K562 (cell line): ENCODE data around the gene PLEKHM3. TPM values are rescaled to one million over a fixed set of nuclear protein-coding genes. Genes with fewer than 3 reads are reported as not detected.

Experiments used
- ATAC-seq: fragments of 200-7000 bp; cut with Tn5 transposase; 3 replicates; pipeline ENCODE4 v1.9.1; 2020; ENCODE audit warnings: moderate library complexity
- BruUV-seq: library from RNA; stranded (reverse); fragments of 400-500 nt; replicated peaks from 2 replicates; lab custom pipeline; 2021; lab: Mats Ljungman, UMichigan
- CTCF ChIA-PET: fragments of 300-600 bp; formaldehyde crosslinking; extraction: SDS; loops from one replicate; lab custom pipeline; 2021; ENCODE audit warnings: low intra/inter-chr PET ratio; lab: Yijun Ruan, JAX
- POLR2A ChIA-PET: fragments of 300-600, 350-650 bp; sonication (Branson Sonifier 250); formaldehyde crosslinking; extraction: SDS; loops from one replicate; lab custom pipeline; 2021; ENCODE audit warnings: antibody characterized with exemption, inconsistent platforms; lab: Yijun Ruan, JAX
- DNase-seq, 4 experiments: peaks; one replicate each; pipeline versions ENCODE4 v3.0.0 to v3.0.0-alpha.2; 2011 to 2018; ENCODE audit warnings: low spot score in 3 of 4, mixed read lengths in 3 of 4; ENCODE audit errors: extremely low read depth in 1 of 4
- FAIRE-seq: peaks from 2 replicates; lab custom pipeline; 2011; peaks lifted over from hg19 to GRCh38; lab: Jason Lieb, UNC
- H2AFZ ChIP-seq: 2 replicates; pipeline ENCODE4 v1.6.0; 2011; ENCODE audit warnings: low read depth, low read length, control low read depth, inconsistent platforms
- H3K27ac ChIP-seq: fragments of 200-600 bp; 3 replicates; pipeline ENCODE4 v1.8.0; 2011; ENCODE audit warnings: low read depth, mild to moderate bottlenecking, control low read depth, inconsistent platforms, low read length, moderate library complexity, mixed read lengths; ENCODE audit errors: extremely low read depth
- H3K27me3 ChIP-seq, 2 experiments: fragments of 300-600 bp in 1 of 2; 2 replicates in 1 of 2; 3 replicates in 1 of 2; pipeline versions ENCODE4 v1.6.0 to v1.8.0; 2011; ENCODE audit warnings: inconsistent platforms in 2 of 2, low read length in 2 of 2, mild to moderate bottlenecking in 1 of 2, mixed read lengths in 1 of 2, moderate library complexity in 1 of 2; ENCODE audit not compliant: control insufficient read depth in 2 of 2, insufficient read depth in 2 of 2
- H3K36me3 ChIP-seq: fragments of 300-600 bp; 3 replicates; pipeline ENCODE4 v1.8.0; 2011; ENCODE audit warnings: mild to moderate bottlenecking, low read length, inconsistent platforms; ENCODE audit not compliant: control insufficient read depth, insufficient read depth
- H3K4me1 ChIP-seq, 2 experiments: fragments of 200-600 bp in 1 of 2; replicated peaks in 1 of 2; 2 replicates in 1 of 2; 3 replicates in 1 of 2; pipeline versions ENCODE4 v1.5.1 to v1.8.0; 2011; ENCODE audit warnings: inconsistent platforms in 2 of 2, low read length in 2 of 2, mild to moderate bottlenecking in 1 of 2, mixed read lengths in 1 of 2, moderate library complexity in 1 of 2; ENCODE audit not compliant: control insufficient read depth in 2 of 2, insufficient read depth in 2 of 2
- H3K4me2 ChIP-seq: 2 replicates; pipeline ENCODE4 v1.6.1; 2011; ENCODE audit warnings: low read length, control low read depth, inconsistent platforms, mixed read lengths; ENCODE audit not compliant: insufficient read depth
- H3K4me3 ChIP-seq: fragments of 200-600 bp; sonication (generic), shearing (Covaris generic); 2 replicates; pipeline ENCODE4 v1.5.1; 2016; ENCODE audit warnings: control low read depth, inconsistent platforms
- H3K79me2 ChIP-seq: fragments of 200-600 bp; 3 replicates; pipeline ENCODE4 v1.8.0; 2011; ENCODE audit warnings: low read length, inconsistent platforms; ENCODE audit not compliant: control insufficient read depth, insufficient read depth
- H3K9ac ChIP-seq, 2 experiments: 2 replicates each; pipeline versions ENCODE4 v1.6.0 to v1.6.1; 2011; ENCODE audit warnings: low read depth in 2 of 2, low read length in 2 of 2, control low read depth in 1 of 2, inconsistent platforms in 1 of 2, mild to moderate bottlenecking in 1 of 2, mixed read lengths in 1 of 2; ENCODE audit not compliant: insufficient read depth in 1 of 2
- H3K9me1 ChIP-seq: one replicate; pipeline ENCODE4 v1.6.0; 2011; ENCODE audit warnings: inconsistent platforms, mild to moderate bottlenecking, low read length, moderate library complexity; ENCODE audit not compliant: control insufficient read depth, insufficient read depth
- H3K9me3 ChIP-seq: replicated peaks from 2 replicates; pipeline ENCODE4 v1.5.1; 2011; ENCODE audit warnings: low read depth, low read length, inconsistent platforms; ENCODE audit not compliant: control insufficient read depth, insufficient read depth
- H4K20me1 ChIP-seq: replicated peaks from 2 replicates; pipeline ENCODE4 v1.6.1; 2011; ENCODE audit warnings: low read length, inconsistent platforms, mixed read lengths; ENCODE audit not compliant: control insufficient read depth, insufficient read depth
- CBFA2T2 ChIP-seq: fragments of 450-650 bp; conservative IDR thresholded peaks from 2 replicates; pipeline ENCODE4 v1.6.1; 2017; ENCODE audit warnings: mild to moderate bottlenecking
- CTCFL ChIP-seq: IDR thresholded peaks from 2 replicates; pipeline ENCODE4 v1.6.1; 2011; ENCODE audit warnings: borderline replicate concordance, low read depth, mild to moderate bottlenecking, moderate library complexity, low read length; ENCODE audit not compliant: insufficient read depth, poor library complexity, severe bottlenecking
- ETV1 ChIP-seq: fragments of 450-650 bp; conservative IDR thresholded peaks from 2 replicates; pipeline ENCODE4 v1.6.1; 2016; ENCODE audit warnings: missing genetic modification characterization, control low read depth, low read depth, missing compliant biosample characterization
- FOXJ2 ChIP-seq: fragments of 200-800 bp; sonication (Bioruptor generic); IDR thresholded peaks from 2 replicates; pipeline ENCODE4 v1.6.1; 2016; ENCODE audit warnings: missing genetic modification characterization, missing compliant biosample characterization
- HNRNPUL1 ChIP-seq: fragments of 200-400 bp; formaldehyde crosslinking; IDR thresholded peaks from 2 replicates; pipeline ENCODE4 v1.6.1; 2017; ENCODE audit warnings: low read length
- MTA3 ChIP-seq: fragments of 450-650 bp; formaldehyde crosslinking; IDR thresholded peaks from 2 replicates; pipeline ENCODE4 v1.6.1; 2017; ENCODE audit warnings: mild to moderate bottlenecking, borderline replicate concordance
- MTF1 ChIP-seq: fragments of 250-450 bp; sonication (Bioruptor Pico); IDR thresholded peaks from 2 replicates; pipeline ENCODE4 v1.9.0; 2021; ENCODE audit warnings: moderate library complexity, mild to moderate bottlenecking, inconsistent platforms, borderline replicate concordance
- NCOR1 ChIP-seq: fragments of 450-650 bp; IDR thresholded peaks from 2 replicates; pipeline ENCODE4 v1.6.1; 2016; ENCODE audit warnings: mild to moderate bottlenecking, moderate library complexity
- NEUROD1 ChIP-seq: fragments of 150-350 bp; IDR thresholded peaks from 2 replicates; pipeline ENCODE4 v1.6.1; 2014; ENCODE audit warnings: borderline replicate concordance, low read length, low read depth; ENCODE audit not compliant: partially characterized antibody
- SMARCA5 ChIP-seq: fragments of 450-650 bp; IDR thresholded peaks from 2 replicates; pipeline ENCODE4 v1.6.1; 2016
- TAF9B ChIP-seq: fragments of 450-650 bp; IDR thresholded peaks from 2 replicates; pipeline ENCODE4 v1.6.1; 2018; ENCODE audit warnings: mild to moderate bottlenecking; ENCODE audit not compliant: partially characterized antibody
- ZNF778 ChIP-seq: fragments of 450-650 bp; formaldehyde crosslinking; IDR thresholded peaks from 2 replicates; pipeline ENCODE4 v1.4.0; 2020; ENCODE audit warnings: mild to moderate bottlenecking, moderate library complexity
- WGBS: fragments of 100-300 bp; shearing (Covaris generic); methylation state at CpG from one replicate; pipeline ENCODE4 v1.1.6; 2016; ENCODE audit warnings: low coverage, mixed read lengths; ENCODE audit not compliant: insufficient coverage; ENCODE audit errors: missing lambda C conversion rate; 5-methylcytosine and 5-hydroxymethylcytosine counted together
- in situ Hi-C: fragments of 300-500 bp; cut with MboI; formaldehyde crosslinking; loops from 4 replicates; pipeline ENCODE4 v1.15.0; 2018; ENCODE audit warnings: inconsistent platforms, mixed read lengths
- intact Hi-C: fragments of 100-400 bp; cut with micrococcal nuclease; formaldehyde crosslinking; loops from 2 replicates; pipeline ENCODE4 v1.14.2; 2022
- polyA plus RNA-seq, 8 experiments: library from polyadenylated mRNA; depleted of rRNA in 4 of 8; stranded (reverse) in 5 of 8; unstranded in 3 of 8; fragments of >200 nt; fragmentation: Nextera tagmentation in 2 of 8; fragmentation: Illumina TruSeq in 1 of 8; extraction: Ambion mirVana in 2 of 8; extraction: Trizol in 1 of 8; gene quantifications; 2 replicates each; pipeline versions ENCODE4 v1.2.1 to v1.2.3, GENCODE V29; 2011 to 2014; ENCODE audit warnings: inconsistent platforms in 1 of 8, missing spikeins in 1 of 8
- total RNA-seq, 7 experiments: library from RNA; depleted of rRNA in 6 of 7; stranded (reverse); fragments of >200 nt in 6 of 7; fragmentation: Illumina TruSeq in 2 of 7; extraction: Trizol in 2 of 7; gene quantifications; 2 replicates each; pipeline versions ENCODE4 v1.2.1 to v1.2.3, GENCODE V29; 2011 to 2021; ENCODE audit warnings: low replicate concordance in 1 of 7
- TF ChIP-seq, protein P1 (sequence below): fragments of 250-450 bp; sonication (Bioruptor Pico); IDR thresholded peaks from 2 replicates; pipeline ENCODE4 v1.8.0; 2022; ENCODE audit warnings: moderate library complexity, mild to moderate bottlenecking, inconsistent platforms
- TF ChIP-seq, protein P2 (sequence below): fragments of 150-350 bp; conservative IDR thresholded peaks from 2 replicates; pipeline ENCODE4 v1.6.1; 2014; ENCODE audit warnings: low read length
- TF ChIP-seq, protein P3 (sequence below): sonication (generic); formaldehyde crosslinking; IDR thresholded peaks from 2 replicates; pipeline ENCODE4 v1.9.0; 2022; ENCODE audit warnings: mild to moderate bottlenecking, missing genetic modification reagents

The PLEKHM3 gene
- total and polyA plus RNA-seq, 9 of the 15 experiments (the other 6 are each of a cell fraction or from before 2014, with no cell fraction given) = 0.24 to 1.6 (median 1.0) TPM

- ChIA-PET CTCF (no interaction called here), POLR2A (no interaction called here)
- Histone ChIP-seq H3K4me2 (no peak overlapping the region), H3K9me3 (no peaks in the 10 kb centered on the region), H3K79me2 (no peaks in the 10 kb centered on the region), H3K27me3 (no peaks in the 10 kb centered on the region), H3K4me3 (no peak overlapping the region), H3K9ac (no peak overlapping the region), H4K20me1 (no peaks in the 10 kb centered on the region), H3K9me1 (no peaks in the 10 kb centered on the region), H3K36me3 (no peaks in the 10 kb centered on the region), H3K4me1 (no peaks in the 10 kb centered on the region), H2AFZ (no peak overlapping the region), H3K27ac (no peak overlapping the region)
- no TSS peak for BruUV-seq
- in situ Hi-C loops = no loop called here
- ATAC-seq (no peak), FAIRE-seq (no peak), DNase-seq (no peak)
- 53% methylated on average over 4 of the region's 4 CpGs for WGBS
- TF ChIP-seq, protein P1, sequence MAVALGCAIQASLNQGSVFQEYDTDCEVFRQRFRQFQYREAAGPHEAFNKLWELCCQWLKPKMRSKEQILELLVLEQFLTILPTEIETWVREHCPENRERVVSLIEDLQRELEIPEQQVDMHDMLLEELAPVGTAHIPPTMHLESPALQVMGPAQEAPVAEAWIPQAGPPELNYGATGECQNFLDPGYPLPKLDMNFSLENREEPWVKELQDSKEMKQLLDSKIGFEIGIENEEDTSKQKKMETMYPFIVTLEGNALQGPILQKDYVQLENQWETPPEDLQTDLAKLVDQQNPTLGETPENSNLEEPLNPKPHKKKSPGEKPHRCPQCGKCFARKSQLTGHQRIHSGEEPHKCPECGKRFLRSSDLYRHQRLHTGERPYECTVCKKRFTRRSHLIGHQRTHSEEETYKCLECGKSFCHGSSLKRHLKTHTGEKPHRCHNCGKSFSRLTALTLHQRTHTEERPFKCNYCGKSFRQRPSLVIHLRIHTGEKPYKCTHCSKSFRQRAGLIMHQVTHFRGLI (CRISPR knock-in tag) = no peak
- TF ChIP-seq HNRNPUL1 = no peak
- no peak for TF ChIP-seq CTCFL
- TF ChIP-seq NCOR1 = no peak
- no peak for TF ChIP-seq TAF9B
- TF ChIP-seq, protein P2, sequence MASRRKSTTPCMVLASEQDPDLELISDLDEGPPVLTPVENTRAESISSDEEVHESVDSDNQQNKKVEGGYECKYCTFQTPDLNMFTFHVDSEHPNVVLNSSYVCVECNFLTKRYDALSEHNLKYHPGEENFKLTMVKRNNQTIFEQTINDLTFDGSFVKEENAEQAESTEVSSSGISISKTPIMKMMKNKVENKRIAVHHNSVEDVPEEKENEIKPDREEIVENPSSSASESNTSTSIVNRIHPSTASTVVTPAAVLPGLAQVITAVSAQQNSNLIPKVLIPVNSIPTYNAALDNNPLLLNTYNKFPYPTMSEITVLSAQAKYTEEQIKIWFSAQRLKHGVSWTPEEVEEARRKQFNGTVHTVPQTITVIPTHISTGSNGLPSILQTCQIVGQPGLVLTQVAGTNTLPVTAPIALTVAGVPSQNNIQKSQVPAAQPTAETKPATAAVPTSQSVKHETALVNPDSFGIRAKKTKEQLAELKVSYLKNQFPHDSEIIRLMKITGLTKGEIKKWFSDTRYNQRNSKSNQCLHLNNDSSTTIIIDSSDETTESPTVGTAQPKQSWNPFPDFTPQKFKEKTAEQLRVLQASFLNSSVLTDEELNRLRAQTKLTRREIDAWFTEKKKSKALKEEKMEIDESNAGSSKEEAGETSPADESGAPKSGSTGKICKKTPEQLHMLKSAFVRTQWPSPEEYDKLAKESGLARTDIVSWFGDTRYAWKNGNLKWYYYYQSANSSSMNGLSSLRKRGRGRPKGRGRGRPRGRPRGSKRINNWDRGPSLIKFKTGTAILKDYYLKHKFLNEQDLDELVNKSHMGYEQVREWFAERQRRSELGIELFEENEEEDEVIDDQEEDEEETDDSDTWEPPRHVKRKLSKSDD = no peak
- no peak for TF ChIP-seq CBFA2T2
- no peak for TF ChIP-seq MTA3
- TF ChIP-seq NEUROD1 = no peak
- TF ChIP-seq FOXJ2 (tag) = no peak
- TF ChIP-seq SMARCA5 = no peak
- TF ChIP-seq, protein P3, sequence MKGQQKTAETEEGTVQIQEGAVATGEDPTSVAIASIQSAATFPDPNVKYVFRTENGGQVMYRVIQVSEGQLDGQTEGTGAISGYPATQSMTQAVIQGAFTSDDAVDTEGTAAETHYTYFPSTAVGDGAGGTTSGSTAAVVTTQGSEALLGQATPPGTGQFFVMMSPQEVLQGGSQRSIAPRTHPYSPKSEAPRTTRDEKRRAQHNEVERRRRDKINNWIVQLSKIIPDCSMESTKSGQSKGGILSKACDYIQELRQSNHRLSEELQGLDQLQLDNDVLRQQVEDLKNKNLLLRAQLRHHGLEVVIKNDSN (CRISPR knock-in tag) = no peak
- no peak for TF ChIP-seq ETV1 (tag)
- no peak for TF ChIP-seq MTF1 (CRISPR knock-in tag)
- no peak for TF ChIP-seq ZNF778 (CRISPR knock-in tag)
- intact Hi-C loops = no loop called here
These were observed 88.1 kb downstream of the PLEKHM3 start for GRCh38 chr2:207937253-207937652.
